PC-3 (cell line): ENCODE measurements around the gene HMOX1. TPM values are rescaled to one million over a fixed set of nuclear protein-coding genes. Genes with fewer than 3 reads are reported as not detected.
"Not testable (repeated sequence)": the region's sequence is repeated elsewhere in the genome, so short reads cannot be mapped to it uniquely, and the experiment has no call there.

Experiments
- ATAC-seq: fragments of 200-7000 bp; cut with Tn5 transposase; 2 replicates; pipeline ENCODE4 v1.9.1; 2020; ENCODE audit warnings: mild to moderate bottlenecking, moderate library complexity
- BruUV-seq: library from RNA; stranded (reverse); fragments of 400-500 nt; replicated peaks from 2 replicates; lab custom pipeline; 2021; lab: Mats Ljungman, UMichigan
- CTCF ChIA-PET: fragments of 300-600 bp; sonication (Branson Sonifier 250); formaldehyde crosslinking; loops from one replicate; lab custom pipeline; 2022; ENCODE audit warnings: antibody characterized with exemption; lab: Charles Lee
- POLR2A ChIA-PET: fragments of 300-600 bp; sonication (Branson Sonifier 250); formaldehyde crosslinking; loops from one replicate; lab custom pipeline; 2022; ENCODE audit warnings: antibody characterized with exemption; ENCODE audit not compliant: unreplicated experiment; lab: Charles Lee
- DNase-seq: peaks from one replicate; pipeline ENCODE4 v3.0.0-alpha.2; 2015
- H2AFZ ChIP-seq: fragments of 300-600 bp; sonication (generic); 2 replicates; pipeline ENCODE4 v1.6.0; 2016; ENCODE audit warnings: antibody characterized with exemption, low read length
- H3F3A ChIP-seq: fragments of 300-600 bp; sonication (generic); one replicate; pipeline ENCODE4 v1.6.0; 2017; ENCODE audit warnings: antibody characterized with exemption, low read length, control low read depth, mild to moderate bottlenecking; ENCODE audit not compliant: unreplicated experiment
- H3K27ac ChIP-seq: fragments of 300-600 bp; sonication (generic); 2 replicates; pipeline ENCODE4 v1.5.1; 2016; ENCODE audit warnings: mild to moderate bottlenecking, low read length
- H3K27me3 ChIP-seq: fragments of 300-600 bp; sonication (generic); 2 replicates; pipeline ENCODE4 v1.6.1; 2016; ENCODE audit warnings: low read length, mixed read lengths
- H3K36me3 ChIP-seq: fragments of 300-600 bp; sonication (generic); 2 replicates; pipeline ENCODE4 v1.6.1; 2016; ENCODE audit warnings: low read depth, mixed run types, low read length, mixed read lengths
- H3K4me1 ChIP-seq: fragments of 300-600 bp; sonication (generic); 2 replicates; pipeline ENCODE4 v1.5.1; 2016; ENCODE audit warnings: low read length; ENCODE audit not compliant: insufficient read depth
- H3K4me2 ChIP-seq: fragments of 300-600 bp; sonication (generic); 2 replicates; pipeline ENCODE4 v1.6.0; 2016; ENCODE audit warnings: low read length
- H3K4me3 ChIP-seq: fragments of 300-600 bp; sonication (generic); 2 replicates; pipeline ENCODE4 v1.5.1; 2016; ENCODE audit warnings: mild to moderate bottlenecking, low read length, mixed read lengths
- H3K79me2 ChIP-seq: fragments of 300-600 bp; sonication (generic); 2 replicates; pipeline ENCODE4 v1.6.1; 2017; ENCODE audit warnings: low read length, mixed read lengths
- H3K9ac ChIP-seq: fragments of 300-600 bp; sonication (generic); 2 replicates; pipeline ENCODE4 v1.6.0; 2016; ENCODE audit warnings: mild to moderate bottlenecking, low read length
- H3K9me2 ChIP-seq: fragments of 300-600 bp; sonication (generic); replicated peaks from 2 replicates; pipeline ENCODE4 v1.6.1; 2016; ENCODE audit warnings: mixed run types, low read length, mixed read lengths
- H3K9me3 ChIP-seq: fragments of 300-600 bp; sonication (generic); 2 replicates; pipeline ENCODE4 v1.6.1; 2016; ENCODE audit warnings: low read length, mixed read lengths
- H4K20me1 ChIP-seq: fragments of 300-600 bp; sonication (generic); 2 replicates; pipeline ENCODE4 v1.6.1; 2016; ENCODE audit warnings: low read length, mixed read lengths
- EZH2 ChIP-seq: fragments of 300-600 bp; sonication (generic); IDR thresholded peaks from one replicate; pipeline ENCODE4 v1.6.1; 2017; ENCODE audit warnings: antibody characterized with exemption, mild to moderate bottlenecking, low read length; ENCODE audit not compliant: unreplicated experiment
- EZH2phosphoT487 ChIP-seq: fragments of 300-600 bp; sonication (generic); IDR thresholded peaks from 2 replicates; pipeline ENCODE4 v1.6.1; 2018; ENCODE audit warnings: mild to moderate bottlenecking, antibody characterized with exemption, low read length, borderline replicate concordance
- intact Hi-C: fragments of 100-400 bp; cut with micrococcal nuclease; formaldehyde crosslinking; loops from 2 replicates; pipeline ENCODE4 v1.9.0; 2023
- total RNA-seq: library from RNA; depleted of rRNA; stranded (reverse); fragments of >200 nt; gene quantifications from 2 replicates; pipeline ENCODE4 v1.2.3, GENCODE V29; 2014
- TF ChIP-seq, protein P1 (sequence below): fragments of 300-600 bp; sonication (generic); conservative IDR thresholded peaks from 2 replicates; pipeline ENCODE4 v1.5.1; 2017; ENCODE audit warnings: antibody characterized with exemption, low read depth, mild to moderate bottlenecking, low read length

The HMOX1 gene
- total RNA-seq, 1 experiment from 2014 or later = 16.5 TPM

DNA sequence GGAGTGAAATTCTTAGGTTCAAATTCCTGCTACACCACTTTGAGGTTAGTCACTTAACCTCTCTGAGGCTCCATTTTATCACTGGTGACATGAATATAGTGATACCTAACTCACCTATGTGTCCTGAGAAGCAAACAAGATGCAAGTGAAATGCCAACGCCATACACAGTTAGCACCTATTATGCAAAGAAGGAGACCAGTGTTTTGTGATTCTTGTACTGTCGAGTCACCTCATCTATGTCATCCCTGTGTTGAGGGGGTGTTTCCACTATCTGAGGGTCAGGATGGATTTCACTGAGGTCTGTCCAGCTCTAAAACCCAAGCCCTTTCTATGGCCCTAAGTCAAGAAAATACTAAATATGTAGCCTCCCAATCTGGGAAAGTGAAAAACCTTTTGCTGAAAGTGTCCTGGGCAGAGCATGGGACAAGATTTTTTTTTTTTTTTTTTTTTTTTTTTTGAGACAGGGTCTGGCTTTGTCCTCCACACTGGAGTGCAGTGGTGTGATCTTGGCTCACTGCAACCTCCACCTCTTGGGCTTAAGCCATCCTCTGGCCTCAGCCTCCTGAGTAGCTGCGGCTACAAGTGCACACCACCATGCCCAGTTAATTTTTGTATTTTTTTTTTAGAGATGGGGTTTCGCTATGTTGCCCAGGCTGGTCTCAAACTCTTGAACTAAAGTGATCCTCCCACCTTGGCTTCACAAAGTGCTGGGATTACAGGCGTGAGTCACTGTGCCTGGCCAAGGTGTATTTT is 14.1 kb downstream of the HMOX1 start:
- Histone ChIP-seq H3K27ac (no peak overlapping the region), H4K20me1 (no peaks in the 10 kb centered on the region), H3K4me3 (no peak overlapping the region), H3K36me3 (no peaks in the 10 kb centered on the region), H2AFZ (no peak overlapping the region), H3K4me1 (peaks cover 4% of the 10 kb centered on the region; the same call in 1 of the 2 replicates), H3K27me3 (no peaks in the 10 kb centered on the region), H3K79me2 (no peaks in the 10 kb centered on the region; the same call in 1 of the 2 replicates), H3K9me2 (no peaks in the 10 kb centered on the region), H3K4me2 (no peak overlapping the region), H3K9me3 (no peaks in the 10 kb centered on the region), H3K9ac (no peak overlapping the region), H3F3A (no peaks in the 10 kb centered on the region)
- POLR2A ChIA-PET = no interaction called here
- ATAC-seq (no peak), DNase-seq (no peak)
- TF ChIP-seq, protein P1, sequence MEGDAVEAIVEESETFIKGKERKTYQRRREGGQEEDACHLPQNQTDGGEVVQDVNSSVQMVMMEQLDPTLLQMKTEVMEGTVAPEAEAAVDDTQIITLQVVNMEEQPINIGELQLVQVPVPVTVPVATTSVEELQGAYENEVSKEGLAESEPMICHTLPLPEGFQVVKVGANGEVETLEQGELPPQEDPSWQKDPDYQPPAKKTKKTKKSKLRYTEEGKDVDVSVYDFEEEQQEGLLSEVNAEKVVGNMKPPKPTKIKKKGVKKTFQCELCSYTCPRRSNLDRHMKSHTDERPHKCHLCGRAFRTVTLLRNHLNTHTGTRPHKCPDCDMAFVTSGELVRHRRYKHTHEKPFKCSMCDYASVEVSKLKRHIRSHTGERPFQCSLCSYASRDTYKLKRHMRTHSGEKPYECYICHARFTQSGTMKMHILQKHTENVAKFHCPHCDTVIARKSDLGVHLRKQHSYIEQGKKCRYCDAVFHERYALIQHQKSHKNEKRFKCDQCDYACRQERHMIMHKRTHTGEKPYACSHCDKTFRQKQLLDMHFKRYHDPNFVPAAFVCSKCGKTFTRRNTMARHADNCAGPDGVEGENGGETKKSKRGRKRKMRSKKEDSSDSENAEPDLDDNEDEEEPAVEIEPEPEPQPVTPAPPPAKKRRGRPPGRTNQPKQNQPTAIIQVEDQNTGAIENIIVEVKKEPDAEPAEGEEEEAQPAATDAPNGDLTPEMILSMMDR = no peak
- TF ChIP-seq EZH2 = no peak
- no peak for TF ChIP-seq EZH2phosphoT487
- CTCF ChIA-PET = interaction anchor here (0.7 kb wide), 1 partner anchor 44 kb away, joined by 7 read pairs; no protein-coding TSS in a partner anchor
- intact Hi-C loops = no loop called here
- BruUV-seq = no TSS peak

DNA sequence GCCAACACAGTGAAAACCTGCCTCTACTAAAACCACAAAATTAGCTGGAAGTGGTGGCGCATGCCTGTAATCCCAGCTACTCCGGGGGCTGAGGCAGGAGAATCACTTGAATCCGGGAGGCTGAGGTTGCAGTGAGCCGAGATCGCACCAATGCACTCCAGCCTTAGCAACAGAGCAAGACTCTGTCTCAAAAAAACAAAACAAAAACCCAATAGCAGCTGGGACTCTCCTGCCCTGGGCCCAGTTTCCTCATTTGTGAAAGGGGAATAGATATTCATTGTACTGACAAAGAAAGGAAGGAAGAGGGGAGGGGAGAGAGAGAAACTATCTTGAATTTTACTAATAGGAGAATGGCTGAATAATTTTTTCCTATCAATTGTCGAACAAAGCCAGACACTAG is 15.7 kb downstream of the HMOX1 start:
- H3K9me2 ChIP-seq, H2AFZ ChIP-seq, H3K9me3 ChIP-seq, H3K9ac ChIP-seq, H3K4me2 ChIP-seq, ATAC-seq, intact Hi-C loops, H3K27ac ChIP-seq, H3K36me3 ChIP-seq, H4K20me1 ChIP-seq, BruUV-seq, H3K4me3 ChIP-seq, POLR2A ChIA-PET, H3F3A ChIP-seq, DNase-seq, H3K27me3 ChIP-seq: not testable (repeated sequence)
- Histone ChIP-seq H3K4me1 (peaks cover 13% of the 10 kb centered on the region), H3K79me2 (peaks cover 16% of the 10 kb centered on the region)
- CTCF ChIA-PET = interaction anchor here (0.5 kb wide), 1 partner anchor 24 kb away, joined by 4 read pairs; no protein-coding TSS in a partner anchor

DNA sequence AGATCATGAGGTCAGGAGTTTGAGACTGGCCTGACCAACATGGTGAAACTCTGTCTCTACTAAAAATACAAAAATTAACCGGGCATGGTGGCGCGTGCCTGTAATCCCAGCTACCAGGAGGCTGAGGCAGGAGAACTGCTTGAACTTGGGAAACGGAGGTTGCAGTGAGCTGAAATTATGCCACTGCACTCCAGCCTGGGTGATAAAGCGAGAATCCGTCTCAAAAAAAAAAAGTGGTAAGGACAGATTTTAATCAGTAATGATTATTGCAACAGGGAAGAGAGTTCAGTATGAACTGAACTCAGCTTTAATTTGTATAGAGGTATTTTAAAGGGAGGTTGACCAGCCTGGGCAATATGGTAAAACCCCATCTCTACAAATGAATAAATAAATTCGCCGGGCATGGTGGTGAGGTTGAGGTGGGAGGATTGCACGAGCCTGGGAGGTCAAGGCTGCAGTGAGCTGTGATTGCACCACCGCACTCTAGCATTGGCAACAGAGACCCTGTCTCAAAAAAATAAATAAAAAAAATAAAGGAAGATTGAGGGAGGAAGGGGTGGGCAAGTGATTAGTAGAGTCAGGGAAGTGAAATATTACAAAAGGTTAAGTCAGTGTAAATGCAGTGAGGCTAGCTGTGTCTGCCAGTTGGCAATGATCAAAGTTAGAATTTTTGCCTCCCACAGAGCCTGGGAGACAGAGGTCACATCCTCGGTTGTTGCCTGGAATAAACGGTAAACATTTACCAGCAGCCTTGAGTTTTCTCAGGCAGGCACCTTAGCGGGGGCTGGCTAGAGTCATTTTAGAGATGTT is 16.4 kb downstream of the HMOX1 start:
- Histone ChIP-seq H4K20me1 (no peaks in the 10 kb centered on the region), H3K9me2 (no peaks in the 10 kb centered on the region), H3K4me2 (no peak overlapping the region), H3K4me1 (peaks cover 18% of the 10 kb centered on the region), H3K27ac (no peak overlapping the region), H3F3A (no peaks in the 10 kb centered on the region), H3K9me3 (no peaks in the 10 kb centered on the region), H2AFZ (no peak overlapping the region), H3K79me2 (peaks cover 23% of the 10 kb centered on the region), H3K4me3 (no peak overlapping the region), H3K36me3 (0 out of 2 replicates have a peak, but pooled peaks cover 5% of the 10 kb centered on the region), H3K9ac (no peak overlapping the region), H3K27me3 (no peaks in the 10 kb centered on the region)
- TF ChIP-seq EZH2phosphoT487 (no peak), EZH2 (no peak)
- TF ChIP-seq, protein P1 = no peak
- intact Hi-C loops = no loop called here
- BruUV-seq = no TSS peak
- no peak for DNase-seq
- ChIA-PET POLR2A (no interaction called here), CTCF (interaction anchor here (0.5 kb wide), 1 partner anchor 24 kb away, joined by 4 read pairs; no protein-coding TSS in a partner anchor)
- ATAC-seq = no peak
